Astrocyte (in vitro differentiated cells and primary cell): Measurements from ENCODE around the gene RNH1. TPM values are rescaled to one million over a fixed set of nuclear protein-coding genes. Genes with fewer than 3 reads are reported as not detected.

Source experiments
- DNase-seq: peaks from one replicate; pipeline ENCODE4 v3.0.0-alpha.2; 2010; ENCODE audit warnings: low read depth
- FAIRE-seq: peaks from 2 replicates; lab custom pipeline; 2011; peaks lifted over from hg19 to GRCh38; lab: Jason Lieb, UNC
- H2AFZ ChIP-seq: 2 replicates; pipeline ENCODE4 v1.6.0; 2012; ENCODE audit warnings: low read depth, low read length, inconsistent platforms
- H3K27ac ChIP-seq: 2 replicates; pipeline ENCODE4 v1.5.1; 2011; ENCODE audit warnings: low read depth, low read length, inconsistent platforms
- H3K27me3 ChIP-seq: 2 replicates; pipeline ENCODE4 v1.6.0; 2011; ENCODE audit warnings: low read length, inconsistent platforms; ENCODE audit not compliant: insufficient read depth
- H3K36me3 ChIP-seq: 2 replicates; pipeline ENCODE4 v1.5.1; 2011; ENCODE audit warnings: low read length, inconsistent platforms; ENCODE audit not compliant: insufficient read depth
- H3K4me1 ChIP-seq: 2 replicates; pipeline ENCODE4 v1.5.1; 2011; ENCODE audit warnings: low read length, inconsistent platforms; ENCODE audit not compliant: insufficient read depth
- H3K4me2 ChIP-seq: 2 replicates; pipeline ENCODE4 v1.6.0; 2012; ENCODE audit warnings: low read length, inconsistent platforms
- H3K4me3 ChIP-seq: 2 replicates; pipeline ENCODE4 v1.5.1; 2011; ENCODE audit warnings: low read depth, mild to moderate bottlenecking, low read length, inconsistent platforms; ENCODE audit not compliant: insufficient read depth
- H3K79me2 ChIP-seq: 2 replicates; pipeline ENCODE4 v1.6.0; 2012; ENCODE audit warnings: mild to moderate bottlenecking, low read length, inconsistent platforms; ENCODE audit not compliant: insufficient read depth
- H3K9ac ChIP-seq: 2 replicates; pipeline ENCODE4 v1.6.0; 2012; ENCODE audit warnings: mild to moderate bottlenecking, low read length, inconsistent platforms
- H3K9me3 ChIP-seq: 2 replicates; pipeline ENCODE4 v1.5.1; 2012; ENCODE audit warnings: low read depth, mild to moderate bottlenecking, low read length, inconsistent platforms; ENCODE audit not compliant: insufficient read depth
- H4K20me1 ChIP-seq: 2 replicates; pipeline ENCODE4 v1.6.0; 2012; ENCODE audit warnings: low read length, inconsistent platforms; ENCODE audit not compliant: insufficient read depth
- H3K27ac Mint-ChIP-seq: one replicate; pipeline ENCODE4 v1.8.0; 2021; ENCODE audit warnings: mild to moderate bottlenecking, mixed read lengths; ENCODE audit not compliant: unreplicated experiment
- H3K27me3 Mint-ChIP-seq: one replicate; pipeline ENCODE4 v1.8.0; 2021; ENCODE audit warnings: low read depth, mixed read lengths; ENCODE audit not compliant: unreplicated experiment
- H3K36me3 Mint-ChIP-seq: one replicate; pipeline ENCODE4 v1.8.0; 2021; ENCODE audit warnings: low read depth, mixed read lengths; ENCODE audit not compliant: unreplicated experiment
- H3K4me1 Mint-ChIP-seq: one replicate; pipeline ENCODE4 v1.8.0; 2021; ENCODE audit warnings: low read depth, mixed read lengths; ENCODE audit not compliant: unreplicated experiment
- H3K4me3 Mint-ChIP-seq: one replicate; pipeline ENCODE4 v1.8.0; 2021; ENCODE audit warnings: mild to moderate bottlenecking, moderate library complexity, mixed read lengths; ENCODE audit not compliant: unreplicated experiment
- H3K9me3 Mint-ChIP-seq: one replicate; pipeline ENCODE4 v1.8.0; 2021; ENCODE audit warnings: mild to moderate bottlenecking, mixed read lengths; ENCODE audit not compliant: unreplicated experiment
- EZH2 ChIP-seq: IDR thresholded peaks from 2 replicates; pipeline ENCODE4 v1.6.1; 2012; ENCODE audit warnings: mild to moderate bottlenecking, low read length, inconsistent platforms; ENCODE audit not compliant: insufficient read depth
- total RNA-seq: library from RNA; stranded (reverse); gene quantifications from 2 replicates; pipeline ENCODE4 v1.2.1, GENCODE V29; 2021
- TF ChIP-seq, protein P1 (sequence below): IDR thresholded peaks from 2 replicates; pipeline ENCODE4 v1.5.1; 2011; ENCODE audit warnings: low read depth, mild to moderate bottlenecking, inconsistent platforms, low read length, moderate library complexity; ENCODE audit not compliant: insufficient read depth

The RNH1 gene
- total RNA-seq, 1 donor from 2014 or later, result 117 TPM

DNA sequence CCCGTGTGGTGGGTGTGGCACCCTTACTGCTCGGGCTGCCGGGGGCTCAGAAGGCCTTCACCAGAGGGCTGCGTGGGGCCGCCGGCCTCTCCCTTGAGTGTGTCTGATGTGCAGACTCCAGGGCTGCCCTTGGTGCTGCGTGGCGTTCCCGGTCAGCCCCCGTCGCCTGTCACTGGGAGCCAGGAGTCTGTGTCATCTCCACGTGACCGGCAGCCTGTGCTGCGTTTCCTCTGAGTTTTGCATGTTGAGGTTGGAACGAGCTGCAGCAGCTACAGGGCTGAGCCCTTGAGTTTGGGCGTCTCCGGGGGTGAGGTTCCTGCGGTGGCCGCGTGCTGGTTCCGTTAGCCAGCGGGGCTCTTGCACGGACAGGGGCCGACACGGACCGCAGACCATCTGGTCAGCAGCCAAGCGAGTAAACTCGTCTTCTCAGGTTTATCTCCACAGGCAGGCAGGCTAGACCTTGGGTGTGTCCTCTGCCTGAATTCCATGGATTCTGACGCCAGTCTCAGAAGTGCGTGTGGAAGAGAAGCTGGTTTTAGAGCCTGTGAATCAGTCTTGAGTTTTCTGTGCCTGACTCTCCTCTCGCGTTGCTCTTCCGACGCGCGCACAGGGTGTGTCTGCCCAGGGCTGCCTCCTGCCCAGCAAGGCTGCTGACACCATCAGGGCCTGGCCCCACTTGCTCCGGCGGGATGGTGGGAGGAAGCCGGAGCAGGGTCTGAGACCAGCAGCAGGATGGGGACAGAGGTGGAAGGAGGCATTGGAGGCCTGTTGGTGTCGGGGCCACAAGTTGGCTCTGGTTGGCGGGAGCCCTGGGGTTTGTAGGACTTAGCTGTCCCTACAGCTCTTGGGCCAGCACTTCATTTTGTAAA lies 46.5 kb downstream of the RNH1 start:
- Histone ChIP-seq H3K4me2 (no peak overlapping the region), H3K4me3 (no peak overlapping the region), H4K20me1 (peaks cover 30% of the 10 kb centered on the region), H3K27me3 (no peaks in the 10 kb centered on the region), H3K36me3 (no peaks in the 10 kb centered on the region), H3K27ac (no peak overlapping the region), H3K79me2 (peaks cover 61% of the 10 kb centered on the region), H2AFZ (no peak overlapping the region), H3K4me1 (no peaks in the 10 kb centered on the region), H3K9me3 (no peaks in the 10 kb centered on the region), H3K9ac (no peak overlapping the region)
- H3K4me3 Mint-ChIP-seq, result no peak overlapping the region
- DNase-seq (peak; percentile 24), FAIRE-seq (no peak)
- H3K27me3 Mint-ChIP-seq, result no peaks in the 10 kb centered on the region
- H3K36me3 Mint-ChIP-seq, result peaks cover 4% of the 10 kb centered on the region
- peaks cover 4% of the 10 kb centered on the region for H3K4me1 Mint-ChIP-seq
- TF ChIP-seq EZH2, result no peak
- TF ChIP-seq, protein P1, sequence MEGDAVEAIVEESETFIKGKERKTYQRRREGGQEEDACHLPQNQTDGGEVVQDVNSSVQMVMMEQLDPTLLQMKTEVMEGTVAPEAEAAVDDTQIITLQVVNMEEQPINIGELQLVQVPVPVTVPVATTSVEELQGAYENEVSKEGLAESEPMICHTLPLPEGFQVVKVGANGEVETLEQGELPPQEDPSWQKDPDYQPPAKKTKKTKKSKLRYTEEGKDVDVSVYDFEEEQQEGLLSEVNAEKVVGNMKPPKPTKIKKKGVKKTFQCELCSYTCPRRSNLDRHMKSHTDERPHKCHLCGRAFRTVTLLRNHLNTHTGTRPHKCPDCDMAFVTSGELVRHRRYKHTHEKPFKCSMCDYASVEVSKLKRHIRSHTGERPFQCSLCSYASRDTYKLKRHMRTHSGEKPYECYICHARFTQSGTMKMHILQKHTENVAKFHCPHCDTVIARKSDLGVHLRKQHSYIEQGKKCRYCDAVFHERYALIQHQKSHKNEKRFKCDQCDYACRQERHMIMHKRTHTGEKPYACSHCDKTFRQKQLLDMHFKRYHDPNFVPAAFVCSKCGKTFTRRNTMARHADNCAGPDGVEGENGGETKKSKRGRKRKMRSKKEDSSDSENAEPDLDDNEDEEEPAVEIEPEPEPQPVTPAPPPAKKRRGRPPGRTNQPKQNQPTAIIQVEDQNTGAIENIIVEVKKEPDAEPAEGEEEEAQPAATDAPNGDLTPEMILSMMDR, result no peak
- no peak overlapping the region for H3K27ac Mint-ChIP-seq
- H3K9me3 Mint-ChIP-seq, result no peaks in the 10 kb centered on the region

DNA sequence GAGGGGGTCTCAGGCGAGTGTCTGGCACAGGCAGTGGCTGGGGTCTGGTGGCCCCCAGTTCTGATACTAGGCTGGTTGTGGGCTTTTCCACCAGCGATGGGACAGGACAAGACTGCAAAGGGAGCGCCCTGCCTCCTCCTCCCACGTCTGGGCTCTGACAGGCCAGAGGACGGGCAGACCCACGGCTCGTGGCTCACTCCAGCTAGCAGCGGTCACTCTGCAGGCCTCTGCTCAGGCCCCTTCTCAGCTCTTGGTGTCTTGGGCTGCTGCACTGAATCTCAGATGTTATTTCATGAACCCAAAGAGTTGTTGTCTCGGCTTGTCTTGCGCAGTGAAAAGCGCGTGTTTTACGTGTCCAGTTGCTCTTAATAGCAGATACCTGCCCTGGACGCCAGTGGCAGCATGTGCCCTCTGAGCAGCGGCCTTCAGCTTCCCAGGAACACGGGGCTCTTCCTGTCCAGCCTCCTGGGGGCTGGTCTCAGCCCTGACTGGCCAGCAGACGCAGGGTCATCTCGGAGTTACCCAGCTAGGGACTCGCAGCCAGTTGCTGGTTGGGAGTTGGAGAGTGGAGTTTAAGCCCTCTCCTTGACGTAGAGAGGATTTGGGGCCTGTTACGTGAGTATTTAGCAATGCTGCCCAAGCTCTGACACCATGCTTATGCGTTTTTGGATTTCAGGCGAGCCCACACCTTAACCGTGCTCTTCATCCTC lies 47.4 kb downstream of the RNH1 start:
- Mint-ChIP-seq H3K27ac (no peak overlapping the region), H3K4me3 (no peak overlapping the region), H3K4me1 (peaks cover 4% of the 10 kb centered on the region), H3K27me3 (no peaks in the 10 kb centered on the region), H3K9me3 (peaks cover 2% of the 10 kb centered on the region), H3K36me3 (peaks cover 9% of the 10 kb centered on the region)
- H3K9ac ChIP-seq, result no peak overlapping the region
- no peak for DNase-seq
- H3K79me2 ChIP-seq, result peaks cover 70% of the 10 kb centered on the region
- no peaks in the 10 kb centered on the region for H3K9me3 ChIP-seq
- FAIRE-seq, result no peak
- no peaks in the 10 kb centered on the region for H3K36me3 ChIP-seq
- H2AFZ ChIP-seq, result no peak overlapping the region
- H3K4me1 ChIP-seq, result no peaks in the 10 kb centered on the region
- TF ChIP-seq, protein P1, result no peak
- TF ChIP-seq EZH2, result no peak
- H4K20me1 ChIP-seq, result peaks cover 39% of the 10 kb centered on the region
- no peak overlapping the region for H3K4me3 ChIP-seq
- no peak overlapping the region for H3K27ac ChIP-seq
- no peaks in the 10 kb centered on the region for H3K27me3 ChIP-seq
- H3K4me2 ChIP-seq, result no peak overlapping the region
